ENCODE measurements around the gene EIF6. TPM values are rescaled to one million over a fixed set of nuclear protein-coding genes. Genes with fewer than 3 reads are reported as not detected.
"Not testable (repeated sequence)": the region's sequence is repeated elsewhere in the genome, so short reads cannot be mapped to it uniquely, and the experiment has no call there.

The EIF6 gene
- total RNA-seq, 1 donor from 2014 or later = 109 TPM

GRCh38 chr20:35316086-35316485, 31.5 kb upstream of the EIF6 start:
- Mint-ChIP-seq H3K27me3 (no peaks in the 10 kb centered on the region), H3K36me3 (ENCODE audit: insufficient read depth) (peaks cover 5% of the 10 kb centered on the region), H3K9me3 (ENCODE audit: low read depth) (no peaks in the 10 kb centered on the region), H3K4me3 (ENCODE audit: low read depth) (no peak overlapping the region), H3K27ac (no peak overlapping the region), H3K4me1 (ENCODE audit: low read depth) (peaks cover 17% of the 10 kb centered on the region)
- no peak for TF ChIP-seq CTCF (IDR thresholded peaks at IDR 0.05; ENCODE audit: unreplicated experiment)
- DNase-seq (ENCODE audit: low spot score, unreplicated experiment) = no peak

GRCh38 chr20:35315632-35316020, 31.1 kb upstream of the EIF6 start:
- peak overlapping the region; percentile 63 for H3K27ac Mint-ChIP-seq
- DNase-seq (ENCODE audit: low spot score, unreplicated experiment); H3K27me3 Mint-ChIP-seq; H3K4me3 Mint-ChIP-seq (ENCODE audit: low read depth); H3K9me3 Mint-ChIP-seq (ENCODE audit: low read depth); H3K36me3 Mint-ChIP-seq (ENCODE audit: insufficient read depth): not testable (repeated sequence)
- H3K4me1 Mint-ChIP-seq (ENCODE audit: low read depth) = peaks cover 15% of the 10 kb centered on the region

GRCh38 chr20:35314816-35315631, 30.5 kb upstream of the EIF6 start:
- Mint-ChIP-seq H3K4me3 (ENCODE audit: low read depth) (no peak overlapping the region), H3K36me3 (ENCODE audit: insufficient read depth) (peaks cover 7% of the 10 kb centered on the region), H3K27ac (peak overlapping the region; percentile 63), H3K9me3 (ENCODE audit: low read depth) (no peaks in the 10 kb centered on the region), H3K4me1 (ENCODE audit: low read depth) (peaks cover 10% of the 10 kb centered on the region), H3K27me3 (no peaks in the 10 kb centered on the region)
- no peak for DNase-seq (ENCODE audit: low spot score, unreplicated experiment)
- TF ChIP-seq CTCF (IDR thresholded peaks at IDR 0.05; ENCODE audit: unreplicated experiment) = no peak

GRCh38 chr20:35312318-35312717, 27.7 kb upstream of the EIF6 start:
- DNase-seq (ENCODE audit: low spot score, unreplicated experiment) = no peak
- peaks cover 3% of the 10 kb centered on the region for H3K4me1 Mint-ChIP-seq (ENCODE audit: low read depth)
- H3K4me3 Mint-ChIP-seq (ENCODE audit: low read depth) = no peak overlapping the region
- H3K27me3 Mint-ChIP-seq = no peaks in the 10 kb centered on the region
- H3K36me3 Mint-ChIP-seq (ENCODE audit: insufficient read depth) = peaks cover 7% of the 10 kb centered on the region
- H3K9me3 Mint-ChIP-seq (ENCODE audit: low read depth) = no peaks in the 10 kb centered on the region
- H3K27ac Mint-ChIP-seq = no peak overlapping the region
- TF ChIP-seq CTCF (IDR thresholded peaks at IDR 0.05; ENCODE audit: unreplicated experiment) = no peak

- H3K27ac Mint-ChIP-seq = no peak overlapping the region
These were observed 27.2 kb upstream of the EIF6 start for GRCh38 chr20:35311822-35312221.

More at GRCh38 chr20:35311822-35312221, 27.2 kb upstream of the EIF6 start:
- Mint-ChIP-seq H3K4me3 (ENCODE audit: low read depth) (no peak overlapping the region), H3K4me1 (ENCODE audit: low read depth) (peaks cover 3% of the 10 kb centered on the region), H3K27me3 (no peaks in the 10 kb centered on the region), H3K36me3 (ENCODE audit: insufficient read depth) (peaks cover 7% of the 10 kb centered on the region), H3K9me3 (ENCODE audit: low read depth) (no peaks in the 10 kb centered on the region)
- DNase-seq (ENCODE audit: low spot score, unreplicated experiment) = no peak
- TF ChIP-seq CTCF (IDR thresholded peaks at IDR 0.05; ENCODE audit: unreplicated experiment) = no peak
